Smooth muscle cell (in vitro differentiated cells): ENCODE measurements around the gene CYTH1. TPM values are rescaled to one million over a fixed set of nuclear protein-coding genes. Genes with fewer than 3 reads are reported as not detected.

Experiments
- DNase-seq: peaks from one replicate; lab custom pipeline; 2025; ENCODE audit not compliant: unreplicated experiment; lab: John Stamatoyannopoulos, UW
- H2AFZ ChIP-seq: fragments of 200-600 bp; sonication (generic); 2 replicates; pipeline ENCODE4 v1.6.0; 2016; ENCODE audit warnings: antibody characterized with exemption, low read depth, mild to moderate bottlenecking
- H3F3A ChIP-seq: fragments of 200-600 bp; sonication (generic); 2 replicates; pipeline ENCODE4 v1.6.0; 2017; ENCODE audit warnings: antibody characterized with exemption, low read depth
- H3K27ac ChIP-seq: fragments of 200-600 bp; sonication (generic); 2 replicates; pipeline ENCODE4 v1.5.1; 2016; ENCODE audit warnings: low read depth, mild to moderate bottlenecking
- H3K27me3 ChIP-seq: fragments of 200-600 bp; sonication (generic); 2 replicates; pipeline ENCODE4 v1.6.1; 2016; ENCODE audit warnings: low read depth, mild to moderate bottlenecking
- H3K36me3 ChIP-seq: fragments of 200-600 bp; sonication (generic); 2 replicates; pipeline ENCODE4 v1.5.1; 2016; ENCODE audit warnings: low read depth
- H3K4me1 ChIP-seq: fragments of 200-600 bp; sonication (generic); 2 replicates; pipeline ENCODE4 v1.5.1; 2016; ENCODE audit warnings: low read depth
- H3K4me2 ChIP-seq: fragments of 200-600 bp; sonication (generic); 2 replicates; pipeline ENCODE4 v1.6.0; 2016; ENCODE audit warnings: mild to moderate bottlenecking
- H3K4me3 ChIP-seq: fragments of 200-600 bp; sonication (generic); 2 replicates; pipeline ENCODE4 v1.5.1; 2016; ENCODE audit warnings: mild to moderate bottlenecking
- H3K79me2 ChIP-seq: fragments of 200-600 bp; sonication (generic); 2 replicates; pipeline ENCODE4 v1.6.0; 2016; ENCODE audit warnings: low read depth, mild to moderate bottlenecking
- H3K9ac ChIP-seq: fragments of 200-600 bp; sonication (generic); 2 replicates; pipeline ENCODE4 v1.6.0; 2016; ENCODE audit warnings: low read depth
- H3K9me3 ChIP-seq: fragments of 200-600 bp; sonication (generic); replicated peaks from 2 replicates; pipeline ENCODE4 v1.5.1; 2016; ENCODE audit warnings: low read depth
- H4K20me1 ChIP-seq: fragments of 200-600 bp; sonication (generic); 2 replicates; pipeline ENCODE4 v1.6.0; 2016; ENCODE audit warnings: low read depth
- CTCF ChIP-seq: fragments of 200-600 bp; sonication (generic); IDR thresholded peaks from 2 replicates; pipeline ENCODE4 v1.5.1; 2017; ENCODE audit warnings: borderline replicate concordance, mild to moderate bottlenecking, antibody characterized with exemption; ENCODE audit not compliant: insufficient read depth, poor library complexity, severe bottlenecking
- WGBS: methylation state at CpG from one replicate; pipeline ENCODE4 v1.1.7; 2016; ENCODE audit warnings: low lambda C conversion rate; 5-methylcytosine and 5-hydroxymethylcytosine counted together
- polyA plus RNA-seq: library from polyadenylated mRNA; unstranded; fragments of >200 nt; fragmentation: Nextera tagmentation; extraction: Ambion mirVana; gene quantifications from 2 replicates; pipeline ENCODE4 v1.2.1, GENCODE V29; 2016
- total RNA-seq: library from RNA; depleted of rRNA; stranded (reverse); fragments of >200 nt; gene quantifications from 2 replicates; pipeline ENCODE4 v1.2.3, GENCODE V29; 2014

CYTH1 gene
- total and polyA plus RNA-seq, 2 experiments from 2014 or later, result 14.1 to 19.3 TPM

DNA sequence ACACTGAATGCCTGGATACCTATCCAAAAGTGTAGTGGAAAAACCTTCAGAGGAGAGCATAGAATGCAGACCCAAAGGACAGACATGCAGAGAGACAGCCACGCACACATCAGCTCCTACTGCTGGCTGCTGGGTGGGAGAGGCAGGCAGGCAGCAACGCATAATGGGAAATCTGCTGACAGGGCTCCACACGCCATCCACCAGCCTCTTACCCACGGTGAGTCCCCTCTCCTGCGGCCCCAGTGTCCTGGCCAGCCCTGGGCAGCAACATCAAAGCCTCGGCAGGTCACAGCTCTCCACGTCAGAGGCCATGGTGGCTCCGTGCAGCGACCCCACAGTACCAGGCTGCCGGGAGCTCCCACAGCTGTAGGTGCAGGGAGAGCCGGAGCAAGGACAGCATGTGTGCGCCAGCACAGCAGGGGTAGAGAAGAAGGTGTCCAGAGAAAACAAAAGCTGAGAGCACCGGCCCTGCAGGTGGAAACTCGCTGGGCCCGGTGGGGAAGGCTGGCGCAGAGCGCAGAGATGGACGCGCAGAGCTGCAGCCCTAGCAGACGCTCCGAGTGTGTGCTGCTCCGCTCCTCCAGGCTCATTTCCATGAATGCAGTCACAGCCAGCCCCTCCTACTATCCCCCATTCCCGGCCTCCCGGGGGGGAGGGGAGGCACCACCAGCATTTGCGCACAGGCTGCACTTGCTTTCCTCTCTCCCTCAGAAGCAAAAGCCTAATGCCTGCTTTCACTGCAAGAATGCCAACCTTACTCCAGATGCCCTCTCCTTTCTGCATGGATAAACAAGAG, 58.9 kb downstream of the CYTH1 start:
- Histone ChIP-seq H3K27me3 (no peaks in the 10 kb centered on the region), H3F3A (no peaks in the 10 kb centered on the region), H3K36me3 (no peaks in the 10 kb centered on the region), H3K4me3 (peak overlapping the region; percentile 48), H3K79me2 (peaks cover 75% of the 10 kb centered on the region), H3K4me1 (peaks cover 32% of the 10 kb centered on the region), H3K27ac (no peak overlapping the region), H4K20me1 (peaks cover 100% of the 10 kb centered on the region), H3K4me2 (peak overlapping the region; percentile 88), H3K9ac (no peak overlapping the region), H3K9me3 (no peaks in the 10 kb centered on the region), H2AFZ (no peak overlapping the region)
- DNase-seq, result peak; percentile 37
- TF ChIP-seq CTCF, result no peak
- 9% methylated on average over 25 of the region's 25 CpGs for WGBS

- no peak overlapping the region for H2AFZ ChIP-seq
- H3K4me1 ChIP-seq, result peaks cover 37% of the 10 kb centered on the region
- no peaks in the 10 kb centered on the region for H3F3A ChIP-seq
- no peaks in the 10 kb centered on the region for H3K27me3 ChIP-seq
- H3K27ac ChIP-seq, result no peak overlapping the region
- peaks cover 100% of the 10 kb centered on the region for H4K20me1 ChIP-seq
- H3K4me3 ChIP-seq, result no peak overlapping the region
- 86% methylated on average over 7 of the region's 7 CpGs for WGBS
- no peak for TF ChIP-seq CTCF
- no peaks in the 10 kb centered on the region for H3K9me3 ChIP-seq
- peaks cover 74% of the 10 kb centered on the region for H3K79me2 ChIP-seq
- H3K4me2 ChIP-seq, result peak overlapping the region; percentile 88
- no peak for DNase-seq
- H3K36me3 ChIP-seq, result no peaks in the 10 kb centered on the region
- no peak overlapping the region for H3K9ac ChIP-seq
Measured at GRCh38 chr17:78722246-78722761, 59.8 kb downstream of the CYTH1 start.

DNA sequence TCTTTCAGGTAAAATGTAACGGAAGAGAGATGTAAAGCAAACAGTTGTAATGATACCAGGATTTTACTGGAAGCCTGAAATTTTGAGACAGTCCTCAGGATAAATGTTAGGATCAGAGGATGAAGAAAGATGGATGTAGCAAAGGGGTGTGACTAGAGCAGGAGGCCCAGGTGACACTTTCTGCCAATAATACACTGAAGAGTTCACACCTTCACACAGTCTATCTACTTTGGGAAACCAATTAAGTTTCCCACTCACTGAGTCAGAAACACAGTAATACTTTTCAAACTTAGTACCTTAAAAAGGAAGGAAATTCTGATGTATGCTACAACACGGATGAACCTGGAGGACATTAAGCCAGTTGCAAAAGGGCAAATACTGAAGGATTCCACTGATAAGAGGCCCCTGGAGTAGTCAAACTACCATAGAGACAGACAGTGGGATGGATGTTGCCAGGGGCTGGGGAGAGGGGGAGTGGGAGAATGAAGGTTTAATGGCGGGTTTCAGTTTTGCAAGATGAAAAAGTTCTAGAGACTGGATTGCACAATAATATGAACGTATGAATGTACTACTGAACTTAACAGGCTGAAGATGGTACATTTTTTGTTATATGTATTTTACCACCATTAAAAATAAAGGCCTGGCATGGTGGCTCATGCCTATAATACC, 62.3 kb downstream of the CYTH1 start:
- 81% methylated on average over 4 of the region's 4 CpGs for WGBS
- Histone ChIP-seq H4K20me1 (peaks cover 100% of the 10 kb centered on the region), H3K27ac (no peak overlapping the region), H3K4me1 (peaks cover 44% of the 10 kb centered on the region), H3K4me2 (no peak overlapping the region), H3K9me3 (no peaks in the 10 kb centered on the region), H2AFZ (no peak overlapping the region), H3K79me2 (peaks cover 77% of the 10 kb centered on the region), H3K36me3 (no peaks in the 10 kb centered on the region), H3K4me3 (no peak overlapping the region), H3F3A (no peaks in the 10 kb centered on the region), H3K27me3 (no peaks in the 10 kb centered on the region), H3K9ac (no peak overlapping the region)
- no peak for TF ChIP-seq CTCF
- no peak for DNase-seq
